NCI-H187 treated with DMSO at 0.1 percent for 48 hours (cell line): ENCODE results near the gene CCDC14.
"Not testable (repeated sequence)": the region's sequence is repeated elsewhere in the genome, so short reads cannot be mapped to it uniquely, and the experiment has no call there.

Source experiments
- DNase-seq: peaks from one replicate; lab custom pipeline; 2025; lab: John Stamatoyannopoulos, UW

Gene CCDC14

DNA sequence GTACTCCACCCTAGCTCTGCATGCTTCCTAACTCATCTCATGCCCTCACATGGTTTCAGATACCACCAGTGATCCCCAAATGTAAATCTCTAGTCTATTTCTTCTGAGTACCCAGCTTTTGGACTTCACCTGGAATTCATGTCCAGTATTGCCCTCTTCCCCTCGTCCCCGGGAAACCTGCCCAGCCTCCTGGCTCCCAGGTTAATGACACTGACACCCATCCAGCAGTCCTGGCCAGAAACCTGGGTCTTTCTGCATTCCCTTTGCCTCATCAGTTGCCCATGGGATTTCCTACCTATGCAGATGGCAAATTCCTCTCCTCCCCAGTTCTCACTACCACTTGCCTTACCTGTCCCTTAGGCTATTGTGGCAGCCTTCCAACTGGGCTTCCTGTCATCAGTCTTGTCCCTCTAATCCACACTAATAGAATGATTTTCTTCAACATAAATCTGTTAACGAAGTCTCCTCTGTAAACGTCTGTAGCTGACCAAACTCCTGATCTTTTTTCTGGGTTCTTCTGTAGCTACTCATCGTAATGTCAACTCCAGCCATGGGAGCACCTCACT, 61.6 kb downstream of the CCDC14 start:
- DNase-seq, result no peak

DNA sequence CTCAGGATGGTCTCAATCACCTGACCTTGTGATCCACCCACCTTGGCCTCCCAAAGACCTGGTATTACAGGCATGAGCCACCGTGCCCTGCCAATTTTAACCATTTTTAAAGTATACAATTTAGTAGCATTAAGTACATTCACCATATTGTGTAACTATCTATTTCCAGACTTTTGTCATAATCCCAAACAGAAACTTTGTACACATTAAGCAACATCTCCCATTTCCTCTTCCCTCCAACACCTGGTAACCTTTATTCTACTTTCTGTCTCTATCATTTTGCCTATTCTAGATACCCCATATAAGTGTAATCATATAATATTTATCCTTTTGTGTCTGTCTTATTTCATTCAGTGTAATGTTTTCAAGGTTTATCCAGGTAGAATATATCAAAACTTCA, 68.0 kb downstream of the CCDC14 start:
- DNase-seq, result no peak

DNA sequence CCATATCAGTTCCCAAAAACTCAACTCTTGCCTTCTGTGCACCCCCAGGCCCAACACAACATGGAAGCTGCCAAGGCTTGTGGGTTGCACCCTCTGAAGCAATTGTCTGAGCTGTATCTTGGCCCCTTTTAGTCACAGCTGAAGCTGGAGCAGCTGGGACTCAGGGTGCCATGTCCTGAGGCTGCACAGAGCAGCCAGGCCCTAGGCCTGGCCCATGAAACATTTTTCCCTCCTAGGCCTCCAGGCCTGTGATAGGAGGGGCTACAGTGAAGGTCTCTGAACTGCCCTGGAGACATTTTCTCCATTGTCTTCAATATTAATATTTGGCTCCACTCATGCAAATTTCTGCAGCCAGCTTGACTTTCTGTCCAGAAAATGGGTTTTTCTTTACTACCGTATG, 68.8 kb downstream of the CCDC14 start:
- no peak for DNase-seq

DNA sequence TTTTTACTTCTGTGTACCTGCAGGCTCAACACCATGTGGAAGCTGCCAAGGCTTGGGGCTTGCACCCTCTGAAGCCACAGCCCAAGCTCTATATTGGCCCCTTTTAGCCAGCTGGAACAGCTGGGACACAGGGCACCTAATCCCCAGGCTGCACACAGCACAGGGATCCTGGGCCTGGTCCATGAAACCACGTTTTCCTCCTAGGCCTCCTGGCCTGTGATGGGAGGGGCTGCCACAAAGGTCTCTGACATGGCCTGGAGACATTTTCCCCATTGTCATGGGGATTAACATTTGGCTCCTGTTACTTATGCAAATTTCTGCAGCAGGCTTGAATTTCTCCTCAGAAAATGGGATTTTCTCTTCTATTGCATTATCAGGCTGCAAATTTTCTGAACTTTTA, 70.0 kb downstream of the CCDC14 start:
- not testable (repeated sequence) for DNase-seq

DNA sequence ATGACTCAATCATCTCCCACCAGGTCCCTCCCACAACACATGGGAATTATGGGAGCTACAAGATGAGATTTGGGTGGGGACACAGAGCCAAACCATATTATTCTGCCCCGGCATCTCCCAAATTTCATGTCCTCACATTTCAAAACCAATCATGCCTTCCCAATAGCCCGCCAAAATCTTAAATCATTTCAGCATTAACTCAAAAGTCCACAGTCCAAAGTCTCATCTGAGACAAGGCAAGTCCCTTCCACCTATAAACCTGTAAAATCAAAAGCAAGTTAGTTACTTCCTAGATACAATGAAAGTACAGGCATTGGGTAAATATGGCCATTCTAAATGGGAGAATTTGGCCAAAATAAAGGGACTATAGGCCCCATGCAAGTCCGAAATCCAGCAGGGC, 70.9 kb downstream of the CCDC14 start:
- not testable (repeated sequence) for DNase-seq

DNA sequence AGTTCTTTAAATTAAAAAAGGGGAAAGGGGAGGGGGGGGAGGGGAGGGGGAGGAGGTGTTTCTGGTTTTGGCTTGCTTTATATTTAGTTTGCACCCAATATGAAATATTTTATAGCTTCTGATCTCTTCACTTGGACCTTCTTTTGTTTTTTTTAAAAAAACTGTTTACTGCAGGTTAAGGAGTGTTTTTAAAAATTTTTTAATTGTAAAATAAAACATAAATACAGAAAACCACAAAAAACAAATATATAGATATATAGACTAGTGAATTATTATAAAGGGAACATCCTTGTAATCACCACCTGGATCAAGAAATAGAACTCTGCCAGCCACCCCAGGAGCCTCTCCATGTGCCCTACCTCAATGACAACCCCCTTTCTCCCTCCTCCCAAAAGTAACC, 76.0 kb downstream of the CCDC14 start:
- DNase-seq, result no peak

DNA sequence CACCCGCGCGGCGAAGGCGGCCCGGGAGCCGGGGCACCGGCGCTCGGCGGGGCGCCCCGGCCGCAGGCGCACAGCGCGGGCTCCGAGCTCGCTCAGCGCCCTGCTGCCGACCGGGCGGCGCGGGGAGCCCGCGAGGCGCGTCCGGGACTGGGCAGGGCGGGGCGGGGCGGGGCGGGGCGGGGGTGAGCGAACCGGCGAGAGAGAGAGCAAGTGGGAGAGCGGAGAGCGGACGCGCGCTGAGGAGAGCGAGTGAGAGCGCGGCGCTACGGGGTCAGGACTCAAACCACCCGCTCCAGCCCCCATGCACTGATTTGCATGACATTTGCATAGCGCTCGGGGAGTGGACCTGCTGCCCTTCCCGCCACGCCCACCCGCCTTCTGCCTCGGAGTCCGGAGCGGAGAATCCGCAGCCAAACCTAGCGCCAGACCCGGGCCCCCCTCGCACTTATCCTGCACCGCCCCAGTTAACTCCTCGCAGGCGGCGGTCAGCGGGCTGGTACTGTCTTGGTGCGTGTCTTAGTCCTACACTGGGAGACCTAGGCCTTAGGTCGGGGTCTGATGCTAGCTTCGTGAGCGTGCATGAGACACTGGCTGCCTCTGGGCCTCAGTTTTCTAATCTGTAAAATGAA, 76.7 kb downstream of the CCDC14 start, which contains the start of gene MYLK:
Gene MYLK, minus strand, starts transcription at position 130 of the 629 bp plus-strand sequence. CDS start 90,491 bp downstream, outside the sequence.
- DNase-seq, result no peak

DNA sequence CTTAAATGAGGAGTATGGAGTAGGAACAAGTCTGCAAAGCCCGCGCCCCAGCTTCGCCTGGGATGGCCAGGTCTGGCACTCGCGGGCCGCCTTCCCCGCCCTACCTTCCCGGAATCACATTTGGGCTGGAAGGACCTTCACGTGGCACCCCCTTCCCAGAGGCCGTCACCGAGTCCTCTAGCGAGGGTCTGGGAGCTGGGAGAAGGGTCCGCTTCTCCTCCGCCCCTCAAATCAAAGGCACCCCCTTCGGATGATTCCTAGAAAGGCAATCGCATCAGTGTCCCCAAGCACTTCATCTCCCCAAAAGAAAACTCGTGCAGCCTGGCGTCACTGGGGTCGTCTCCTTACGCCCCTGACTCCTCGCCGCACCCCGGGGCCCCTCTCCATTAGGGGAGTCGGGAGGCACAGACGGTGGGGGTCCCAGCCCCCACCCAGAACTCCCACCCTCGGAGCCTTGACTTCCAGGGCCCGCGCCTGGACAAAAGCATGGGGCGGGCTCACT, 77.3 kb downstream of the CCDC14 start:
- no peak for DNase-seq

DNA sequence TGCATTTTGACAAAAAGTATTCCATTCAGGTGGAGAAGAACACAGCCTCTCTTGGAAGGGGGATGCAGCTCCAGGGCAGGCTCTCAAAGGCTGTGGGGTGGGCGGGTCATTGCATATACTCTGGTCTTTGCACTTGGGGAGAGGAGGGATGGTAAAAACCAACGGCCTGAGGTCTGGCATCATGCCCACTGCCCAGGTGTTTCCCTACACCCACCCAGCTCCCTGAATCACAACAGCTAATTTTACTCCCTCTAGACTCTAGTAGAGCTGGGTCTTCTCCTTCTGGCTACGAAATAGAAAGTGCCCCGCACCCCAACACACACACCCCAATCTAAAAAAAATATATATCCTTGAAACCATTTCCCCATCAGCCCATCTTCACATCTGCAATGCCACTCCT, 77.9 kb downstream of the CCDC14 start:
- DNase-seq, result no peak

DNA sequence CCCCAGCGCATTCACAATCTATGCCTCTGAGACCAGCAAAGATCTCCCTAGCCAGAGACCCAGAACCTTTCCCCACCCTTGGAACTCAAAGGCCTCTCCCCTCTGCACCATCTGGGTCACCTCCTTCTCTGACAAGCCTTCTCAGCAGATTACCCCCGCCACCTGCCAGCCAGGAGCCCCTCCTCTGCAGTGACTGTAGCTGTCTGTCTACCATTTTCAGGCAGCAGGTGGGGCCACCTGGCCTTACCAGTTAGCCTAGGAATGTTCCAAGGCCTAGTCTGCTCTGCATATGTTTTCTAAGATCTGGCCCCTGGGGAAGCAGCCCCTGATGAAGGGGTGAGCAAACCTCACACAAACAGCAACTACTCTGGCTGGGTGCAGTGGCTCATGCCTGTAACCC, 79.3 kb downstream of the CCDC14 start:
- no peak for DNase-seq

DNA sequence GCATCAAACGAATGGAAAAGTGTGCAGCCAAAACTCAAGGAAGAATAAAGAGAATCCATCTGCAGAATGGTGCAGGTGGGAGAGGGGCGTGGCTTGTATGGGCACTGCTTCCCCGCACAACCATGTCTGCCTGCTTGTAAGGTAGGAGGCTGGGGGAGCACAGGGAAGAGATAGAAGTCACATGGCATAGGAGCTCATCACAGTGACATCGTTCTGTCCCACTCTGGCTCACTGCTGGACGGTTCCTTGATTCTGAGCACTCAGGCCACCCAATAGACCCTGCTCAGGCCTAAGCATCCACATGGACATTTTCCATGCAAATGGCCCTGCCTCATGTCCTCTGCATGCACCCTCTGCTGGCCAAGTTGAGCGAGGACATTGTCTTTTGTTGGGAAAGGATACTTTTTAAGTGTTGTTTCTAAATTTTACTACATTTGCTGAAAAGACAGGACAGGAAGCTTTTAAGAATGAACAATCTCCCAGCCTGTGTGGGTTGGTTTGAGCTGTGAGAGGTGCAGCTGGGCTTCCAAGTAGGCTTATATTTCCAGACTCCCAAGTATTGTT, 79.9 kb downstream of the CCDC14 start:
- no peak for DNase-seq

DNA sequence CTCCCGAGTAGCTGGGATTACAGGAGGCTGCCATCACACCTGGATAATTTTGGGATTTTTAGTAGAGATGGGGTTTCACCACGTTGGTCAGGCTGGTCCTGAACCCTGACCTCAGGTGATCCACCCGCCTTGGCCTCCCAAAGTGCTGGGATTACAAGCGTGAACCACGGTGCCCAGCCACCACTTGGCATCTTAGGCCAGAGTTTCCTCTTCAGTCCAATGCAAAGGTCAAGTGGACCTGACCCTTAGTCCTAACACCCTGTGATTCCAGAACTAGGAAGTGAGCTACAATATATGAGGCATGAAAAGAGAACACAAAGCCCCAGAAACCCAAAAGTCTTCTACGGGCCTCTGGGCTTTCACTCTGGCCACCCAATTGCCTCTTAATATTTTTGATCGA, 82.2 kb downstream of the CCDC14 start:
- no peak for DNase-seq

DNA sequence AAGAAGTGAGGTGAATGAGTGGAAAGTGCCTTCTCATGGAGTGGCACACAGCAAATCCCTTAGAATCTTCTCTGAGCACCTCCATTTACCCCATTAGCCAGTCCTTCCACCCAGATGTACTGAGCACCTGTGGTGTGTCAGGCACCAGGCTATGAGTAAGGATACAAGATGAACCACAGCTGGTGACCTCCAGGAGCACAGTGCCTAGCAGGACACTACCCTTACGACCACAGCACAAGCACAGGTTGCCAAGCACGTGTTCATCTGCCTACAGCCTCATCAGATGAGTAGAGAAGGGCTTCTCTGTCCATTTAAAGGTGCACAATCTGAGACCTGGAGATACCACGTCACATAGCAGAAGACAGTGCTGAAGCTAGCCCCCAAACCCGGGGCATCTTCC, 83.1 kb downstream of the CCDC14 start:
- no peak for DNase-seq

DNA sequence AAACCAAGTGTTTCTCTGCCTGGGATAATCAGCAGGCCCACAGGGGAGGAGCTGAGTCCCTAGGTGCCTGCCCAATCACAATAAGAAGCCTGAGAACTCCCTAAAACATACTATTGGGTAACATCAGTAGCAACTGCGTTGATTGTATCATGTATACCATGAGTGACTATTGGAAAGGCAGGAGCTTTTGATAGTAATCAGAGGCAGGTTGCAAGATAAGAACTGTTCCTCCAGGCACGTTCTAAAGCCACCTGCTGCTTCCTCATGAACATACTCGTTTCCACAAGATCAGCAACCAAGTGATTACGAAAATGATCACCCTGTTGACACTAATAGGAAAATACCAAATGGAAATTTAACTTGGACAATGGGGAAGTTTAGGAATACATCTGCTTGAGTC, 83.6 kb downstream of the CCDC14 start:
- no peak for DNase-seq

DNA sequence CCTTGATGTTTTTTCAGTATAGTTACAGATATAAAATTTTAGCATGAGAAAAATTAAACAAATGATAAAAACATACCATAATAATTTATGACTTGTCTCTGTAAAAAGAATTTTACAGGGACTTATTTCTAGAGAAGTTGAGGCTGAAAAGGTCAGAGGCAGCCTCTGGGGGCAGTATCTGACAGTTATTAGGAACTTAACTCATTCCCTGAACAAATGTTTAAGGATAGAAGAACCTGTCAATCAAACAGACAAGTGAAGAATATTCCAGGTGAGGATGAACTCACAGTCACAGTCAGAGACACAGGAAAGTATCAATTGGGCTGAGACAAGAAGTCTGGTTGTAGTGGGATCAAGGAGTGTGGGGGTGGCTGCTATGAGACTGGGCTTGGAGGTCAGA, 84.2 kb downstream of the CCDC14 start:
- DNase-seq, result no peak

DNA sequence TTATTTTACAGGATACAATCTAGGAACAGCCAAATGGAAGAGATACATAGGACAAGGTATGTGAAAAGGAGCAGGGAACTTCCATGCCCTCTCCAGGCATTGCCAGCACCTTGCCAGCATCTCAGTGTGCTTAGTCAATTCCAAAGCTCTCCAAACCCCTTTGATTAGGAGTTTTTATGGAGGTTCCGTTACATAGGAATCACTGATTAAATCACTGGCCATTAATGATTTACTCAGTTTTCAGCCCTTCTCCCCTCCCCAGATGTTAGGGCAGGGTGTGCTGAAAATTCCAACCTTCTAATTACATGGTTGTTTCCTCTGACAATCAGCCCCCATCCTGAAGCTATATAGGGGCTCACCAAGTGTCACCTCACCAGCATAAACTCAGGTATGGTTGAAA, 88.4 kb downstream of the CCDC14 start:
- no peak for DNase-seq

DNA sequence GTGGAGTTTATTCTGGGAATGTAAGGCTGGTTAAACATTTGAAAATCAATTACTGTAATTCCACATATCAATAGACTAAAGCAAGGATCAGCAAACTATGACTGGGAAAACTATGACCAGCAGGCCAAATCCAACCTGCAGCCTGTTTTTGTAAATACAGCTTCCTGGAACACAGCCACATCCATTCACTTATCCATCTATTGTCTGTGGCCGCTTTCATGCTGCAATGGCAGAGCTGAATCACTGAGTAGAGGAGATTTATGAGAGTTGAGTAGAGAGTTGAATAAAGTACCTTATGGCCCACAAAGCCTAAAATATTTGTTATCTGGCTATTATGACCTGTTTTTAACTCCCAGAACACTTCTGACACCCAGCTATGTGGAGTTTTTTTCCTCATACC, 89.1 kb downstream of the CCDC14 start:
- DNase-seq, result peak; percentile 17

DNA sequence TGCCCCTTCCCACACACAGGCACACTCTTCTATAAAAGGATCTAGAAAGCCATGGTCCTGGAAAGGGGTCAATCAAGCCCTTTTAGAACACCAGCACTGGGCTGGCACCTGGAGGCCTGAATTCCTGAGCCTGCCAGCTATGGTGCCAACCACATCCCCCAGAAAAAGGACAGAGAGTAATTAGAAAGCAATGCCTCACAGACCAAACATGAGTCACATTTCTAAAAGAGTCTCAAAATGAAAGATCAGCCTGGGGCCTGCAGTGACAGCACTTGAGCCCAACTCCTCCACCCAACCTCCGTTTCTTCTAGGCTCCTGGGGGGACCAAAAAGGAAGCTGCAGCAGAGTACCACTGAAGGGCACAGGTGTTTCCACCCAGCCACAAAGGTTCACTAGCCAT, 91.0 kb downstream of the CCDC14 start:
- no peak for DNase-seq

DNA sequence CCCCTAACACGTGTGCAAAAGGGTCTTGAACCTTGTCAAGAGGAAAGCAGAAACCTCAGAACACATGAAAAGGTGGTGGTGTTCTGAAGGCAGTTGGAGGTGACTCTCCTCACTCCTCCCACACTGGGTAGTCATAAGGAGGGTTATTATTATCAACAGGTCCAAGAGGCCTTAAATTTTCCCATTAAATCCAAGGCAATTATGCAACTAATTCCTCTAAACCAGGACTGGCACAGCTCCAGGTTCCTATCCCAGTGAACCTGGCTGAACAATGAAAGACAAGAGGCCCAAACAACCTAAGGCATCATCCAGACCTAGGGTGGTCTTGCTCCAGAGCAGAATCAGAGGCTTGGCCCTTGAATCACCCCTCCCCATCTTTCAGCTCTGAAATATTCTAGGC, 91.9 kb downstream of the CCDC14 start:
- no peak for DNase-seq

DNA sequence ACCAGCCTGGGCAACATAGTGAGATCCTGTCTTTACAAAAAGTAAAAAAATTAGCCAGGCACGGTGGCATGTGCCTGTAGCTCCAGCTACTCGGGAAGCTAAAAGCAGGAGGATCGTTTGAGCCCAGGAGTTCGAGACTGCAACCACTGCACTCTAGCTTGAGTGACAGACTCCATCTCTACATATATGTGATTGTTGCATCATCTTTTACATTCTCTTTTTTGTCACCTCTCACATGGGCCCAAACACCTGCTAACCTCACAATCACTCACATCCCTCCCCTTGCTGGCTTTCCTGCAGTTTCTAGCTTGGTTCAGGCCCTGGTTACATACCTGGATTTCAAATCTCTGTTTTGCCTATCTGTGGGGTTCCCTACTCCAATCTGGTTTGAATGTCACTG, 96.3 kb downstream of the CCDC14 start:
- DNase-seq, result no peak
